Measurements from ENCODE around the gene MLKL. TPM values are rescaled to one million over a fixed set of nuclear protein-coding genes. Genes with fewer than 3 reads are reported as not detected.
A peak's percentile ranks its signal among the peaks of the same experiment; 100 is the strongest.

Gene MLKL
- total RNA-seq (2021) (4.3 to 5.0 TPM (median 4.4 TPM) in 3 replicates), Bru-seq, nascent RNA (percentile 44 among the genes with signal in this experiment)
- long read RNA-seq, experiment 1, transcript MLKL-202 (11 exons, 2,523 nt) = major isoform, 10 of 13 reads
- long read RNA-seq, experiment 1, partial matches to known transcripts = 1 of 13 reads
- long read RNA-seq, experiment 1, other reads (novel, unspliced or antisense) = 2 of 13 reads
- long read RNA-seq, experiment 2, partial matches to known transcripts = 1 of 5 reads
- long read RNA-seq, experiment 2, other reads (novel, unspliced or antisense) = 2 of 5 reads
- long read RNA-seq, experiment 3, partial matches to known transcripts = 1 of 3 reads
- long read RNA-seq, experiment 3, other reads (novel, unspliced or antisense) = 0 of 3 reads

- ChIA-PET CTCF (interaction anchor here (0.6 to 3.2 kb wide), 10 partner anchors 10 to 164 kb away, joined by 3 to 26 read pairs (median 6); partner anchors contain the start of gene RFWD3), POLR2A (interaction anchor here (1.4 kb wide), 1 partner anchor 34 kb away, joined by 4 read pairs; the partner anchor contains the start of gene RFWD3)
- Mint-ChIP-seq H3K4me1 (peaks cover 21% of the 10 kb centered on the region), H3K9me3 (no peaks in the 10 kb centered on the region), H3K27ac (peak within 1 kb of the TSS; percentile 88), H3K36me3 (0 out of 2 replicates have a peak, but pooled peaks cover 1% of the 10 kb centered on the region), H3K4me3 (peak within 1 kb of the TSS; percentile 91), H3K27me3 (ENCODE audit: low read depth) (peaks cover 38% of the 10 kb centered on the region)
- peak; percentile 57 for DNase-seq (ENCODE audit: low spot score)
- ATAC-seq = peak; percentile 74
- no peak for TF ChIP-seq CBFB (CRISPR knock-in tag; IDR thresholded peaks at IDR 0.05; ENCODE audit: low read depth)
- TF ChIP-seq GRHL2 (CRISPR knock-in tag; IDR thresholded peaks at IDR 0.05; ENCODE audit: insufficient replicate concordance, severe bottlenecking) = no peak
- no peak for TF ChIP-seq ZNF423 (CRISPR knock-in tag; IDR thresholded peaks at IDR 0.05)
- TF ChIP-seq MYBL2 (CRISPR knock-in tag; IDR thresholded peaks at IDR 0.05) = peak; percentile 75; the same call in 1 of the 2 replicates
- TF ChIP-seq, protein P1, sequence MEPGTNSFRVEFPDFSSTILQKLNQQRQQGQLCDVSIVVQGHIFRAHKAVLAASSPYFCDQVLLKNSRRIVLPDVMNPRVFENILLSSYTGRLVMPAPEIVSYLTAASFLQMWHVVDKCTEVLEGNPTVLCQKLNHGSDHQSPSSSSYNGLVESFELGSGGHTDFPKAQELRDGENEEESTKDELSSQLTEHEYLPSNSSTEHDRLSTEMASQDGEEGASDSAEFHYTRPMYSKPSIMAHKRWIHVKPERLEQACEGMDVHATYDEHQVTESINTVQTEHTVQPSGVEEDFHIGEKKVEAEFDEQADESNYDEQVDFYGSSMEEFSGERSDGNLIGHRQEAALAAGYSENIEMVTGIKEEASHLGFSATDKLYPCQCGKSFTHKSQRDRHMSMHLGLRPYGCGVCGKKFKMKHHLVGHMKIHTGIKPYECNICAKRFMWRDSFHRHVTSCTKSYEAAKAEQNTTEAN (CRISPR knock-in tag; IDR thresholded peaks at IDR 0.05) = no peak; the same call in 1 of the 2 replicates
- TF ChIP-seq, protein P2, sequence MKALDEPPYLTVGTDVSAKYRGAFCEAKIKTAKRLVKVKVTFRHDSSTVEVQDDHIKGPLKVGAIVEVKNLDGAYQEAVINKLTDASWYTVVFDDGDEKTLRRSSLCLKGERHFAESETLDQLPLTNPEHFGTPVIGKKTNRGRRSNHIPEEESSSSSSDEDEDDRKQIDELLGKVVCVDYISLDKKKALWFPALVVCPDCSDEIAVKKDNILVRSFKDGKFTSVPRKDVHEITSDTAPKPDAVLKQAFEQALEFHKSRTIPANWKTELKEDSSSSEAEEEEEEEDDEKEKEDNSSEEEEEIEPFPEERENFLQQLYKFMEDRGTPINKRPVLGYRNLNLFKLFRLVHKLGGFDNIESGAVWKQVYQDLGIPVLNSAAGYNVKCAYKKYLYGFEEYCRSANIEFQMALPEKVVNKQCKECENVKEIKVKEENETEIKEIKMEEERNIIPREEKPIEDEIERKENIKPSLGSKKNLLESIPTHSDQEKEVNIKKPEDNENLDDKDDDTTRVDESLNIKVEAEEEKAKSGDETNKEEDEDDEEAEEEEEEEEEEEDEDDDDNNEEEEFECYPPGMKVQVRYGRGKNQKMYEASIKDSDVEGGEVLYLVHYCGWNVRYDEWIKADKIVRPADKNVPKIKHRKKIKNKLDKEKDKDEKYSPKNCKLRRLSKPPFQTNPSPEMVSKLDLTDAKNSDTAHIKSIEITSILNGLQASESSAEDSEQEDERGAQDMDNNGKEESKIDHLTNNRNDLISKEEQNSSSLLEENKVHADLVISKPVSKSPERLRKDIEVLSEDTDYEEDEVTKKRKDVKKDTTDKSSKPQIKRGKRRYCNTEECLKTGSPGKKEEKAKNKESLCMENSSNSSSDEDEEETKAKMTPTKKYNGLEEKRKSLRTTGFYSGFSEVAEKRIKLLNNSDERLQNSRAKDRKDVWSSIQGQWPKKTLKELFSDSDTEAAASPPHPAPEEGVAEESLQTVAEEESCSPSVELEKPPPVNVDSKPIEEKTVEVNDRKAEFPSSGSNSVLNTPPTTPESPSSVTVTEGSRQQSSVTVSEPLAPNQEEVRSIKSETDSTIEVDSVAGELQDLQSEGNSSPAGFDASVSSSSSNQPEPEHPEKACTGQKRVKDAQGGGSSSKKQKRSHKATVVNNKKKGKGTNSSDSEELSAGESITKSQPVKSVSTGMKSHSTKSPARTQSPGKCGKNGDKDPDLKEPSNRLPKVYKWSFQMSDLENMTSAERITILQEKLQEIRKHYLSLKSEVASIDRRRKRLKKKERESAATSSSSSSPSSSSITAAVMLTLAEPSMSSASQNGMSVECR (CRISPR knock-in tag; IDR thresholded peaks at IDR 0.05; ENCODE audit: borderline replicate concordance) = no peak
- TF ChIP-seq TEAD1 (CRISPR knock-in tag; IDR thresholded peaks at IDR 0.05) = no peak
- TF ChIP-seq HMGXB4 (CRISPR knock-in tag; IDR thresholded peaks at IDR 0.05) = peak; percentile 83; the same call in 1 of the 2 replicates
- TF ChIP-seq ZNF263 (CRISPR knock-in tag; IDR thresholded peaks at IDR 0.05; ENCODE audit: low read depth) = no peak
- TF ChIP-seq ZNF232 (CRISPR knock-in tag; IDR thresholded peaks at IDR 0.05) = no peak
- no peak for TF ChIP-seq KAT7 (CRISPR knock-in tag; IDR thresholded peaks at IDR 0.05; ENCODE audit: borderline replicate concordance)
- peak; percentile 15; the same call in 1 of the 2 replicates for TF ChIP-seq GABPB1 (CRISPR knock-in tag; IDR thresholded peaks at IDR 0.05)
- TF ChIP-seq CREM (CRISPR knock-in tag; IDR thresholded peaks at IDR 0.05) = peak; percentile 61; the same call in 1 of the 2 replicates
- no peak for TF ChIP-seq CDX4 (CRISPR knock-in tag; IDR thresholded peaks at IDR 0.05; ENCODE audit: borderline replicate concordance)
- peak; percentile 30 for TF ChIP-seq ETV6 (CRISPR knock-in tag; IDR thresholded peaks at IDR 0.05)
- TF ChIP-seq ELF4 (CRISPR knock-in tag; IDR thresholded peaks at IDR 0.05; ENCODE audit: low read depth) = no peak
- no peak for TF ChIP-seq NFATC4 (CRISPR knock-in tag; IDR thresholded peaks at IDR 0.05)
- TF ChIP-seq NFE2L1 (CRISPR knock-in tag; IDR thresholded peaks at IDR 0.05) = no peak
- TF ChIP-seq, protein P3, sequence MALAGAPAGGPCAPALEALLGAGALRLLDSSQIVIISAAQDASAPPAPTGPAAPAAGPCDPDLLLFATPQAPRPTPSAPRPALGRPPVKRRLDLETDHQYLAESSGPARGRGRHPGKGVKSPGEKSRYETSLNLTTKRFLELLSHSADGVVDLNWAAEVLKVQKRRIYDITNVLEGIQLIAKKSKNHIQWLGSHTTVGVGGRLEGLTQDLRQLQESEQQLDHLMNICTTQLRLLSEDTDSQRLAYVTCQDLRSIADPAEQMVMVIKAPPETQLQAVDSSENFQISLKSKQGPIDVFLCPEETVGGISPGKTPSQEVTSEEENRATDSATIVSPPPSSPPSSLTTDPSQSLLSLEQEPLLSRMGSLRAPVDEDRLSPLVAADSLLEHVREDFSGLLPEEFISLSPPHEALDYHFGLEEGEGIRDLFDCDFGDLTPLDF (CRISPR knock-in tag; IDR thresholded peaks at IDR 0.05) = peak; percentile 78
- TF ChIP-seq NR1H2 (CRISPR knock-in tag; IDR thresholded peaks at IDR 0.05) = no peak
- no peak for TF ChIP-seq ZNF281 (CRISPR knock-in tag; IDR thresholded peaks at IDR 0.05)
- TF ChIP-seq TP53 (CRISPR knock-in tag; IDR thresholded peaks at IDR 0.05) = 0 out of 2 replicates have a peak, but pooled peaks have one; percentile 32
- TF ChIP-seq NR3C1 (CRISPR knock-in tag; conservative IDR thresholded peaks at IDR 0.05; ENCODE audit: low read depth) = no peak
- TF ChIP-seq EMX1 (CRISPR knock-in tag; IDR thresholded peaks at IDR 0.05) = no peak
Observed at GRCh38 chr16:74700438-74701225, at the start of gene MLKL. Gene MLKL (minus strand): TSS chr16:74700862. CDS start chr16:74695757, 5,105 bp downstream.

All from WTC11 (cell line).